HEK293 (cell line): ENCODE data around the gene SPEG.
A peak's percentile ranks its signal among the peaks of the same experiment; 100 is the strongest.

Source experiments
- GLIS2 ChIP-seq: fragments of 450-650 bp; formaldehyde crosslinking; IDR thresholded peaks from 2 replicates; pipeline ENCODE4 v1.5.1; 2016; ENCODE audit warnings: missing biosample characterization, missing genetic modification characterization
- HOXC10 ChIP-seq: sonication (generic); formaldehyde crosslinking; IDR thresholded peaks from 2 replicates; pipeline ENCODE4 v1.8.1; 2023; ENCODE audit warnings: mild to moderate bottlenecking, missing genetic modification reagents
- KLF16 ChIP-seq: fragments of 450-650 bp; formaldehyde crosslinking; IDR thresholded peaks from 2 replicates; pipeline ENCODE4 v1.5.1; 2017; ENCODE audit warnings: missing biosample characterization, missing genetic modification characterization
- KLF8 ChIP-seq: fragments of 450-650 bp; formaldehyde crosslinking; IDR thresholded peaks from 2 replicates; pipeline ENCODE4 v1.5.1; 2016; ENCODE audit warnings: missing biosample characterization, missing genetic modification characterization
- KLF9 ChIP-seq: fragments of 450-650 bp; formaldehyde crosslinking; IDR thresholded peaks from 2 replicates; pipeline ENCODE4 v1.5.1; 2016; ENCODE audit warnings: missing biosample characterization, missing genetic modification characterization, low read depth
- MYNN ChIP-seq: fragments of 450-650 bp; formaldehyde crosslinking; IDR thresholded peaks from 2 replicates; pipeline ENCODE4 v1.5.1; 2016; ENCODE audit warnings: missing biosample characterization, missing genetic modification characterization, borderline replicate concordance
- OSR2 ChIP-seq: fragments of 450-650 bp; formaldehyde crosslinking; IDR thresholded peaks from 2 replicates; pipeline ENCODE4 v1.5.1; 2016; ENCODE audit warnings: missing biosample characterization, missing genetic modification characterization
- PBX3 ChIP-seq: sonication (generic); formaldehyde crosslinking; IDR thresholded peaks from 2 replicates; pipeline ENCODE4 v1.8.1; 2022; ENCODE audit warnings: mild to moderate bottlenecking, moderate library complexity, missing genetic modification reagents
- REPIN1 ChIP-seq: fragments of 450-650 bp; formaldehyde crosslinking; IDR thresholded peaks from 2 replicates; pipeline ENCODE4 v1.5.1; 2017; ENCODE audit warnings: missing biosample characterization, missing genetic modification characterization, low read depth
- SCRT1 ChIP-seq: fragments of 450-650 bp; formaldehyde crosslinking; IDR thresholded peaks from 2 replicates; pipeline ENCODE4 v1.5.1; 2016; ENCODE audit warnings: missing biosample characterization, missing genetic modification characterization, borderline replicate concordance
- TRIM28 ChIP-seq: IDR thresholded peaks from 2 replicates; pipeline ENCODE4 v1.6.1; 2011; ENCODE audit warnings: low read length, control low read depth, borderline replicate concordance
- WT1 ChIP-seq: fragments of 450-650 bp; formaldehyde crosslinking; IDR thresholded peaks from 2 replicates; pipeline ENCODE4 v1.5.1; 2016; ENCODE audit warnings: missing biosample characterization, missing genetic modification characterization
- ZBTB1 ChIP-seq: fragments of 450-650 bp; formaldehyde crosslinking; IDR thresholded peaks from 2 replicates; pipeline ENCODE4 v1.5.1; 2016; ENCODE audit warnings: missing biosample characterization, missing genetic modification characterization
- ZBTB17 ChIP-seq: fragments of 450-650 bp; formaldehyde crosslinking; IDR thresholded peaks from 2 replicates; pipeline ENCODE4 v1.5.1; 2016; ENCODE audit warnings: missing biosample characterization, missing genetic modification characterization
- ZBTB26 ChIP-seq: fragments of 450-650 bp; formaldehyde crosslinking; optimal IDR thresholded peaks from 2 replicates; pipeline ENCODE3; 2016; ENCODE audit warnings: missing biosample characterization, mild to moderate bottlenecking, missing genetic modification characterization
- ZBTB7A ChIP-seq: fragments of 450-650 bp; formaldehyde crosslinking; IDR thresholded peaks from 2 replicates; pipeline ENCODE4 v1.5.1; 2016; ENCODE audit warnings: low read depth, missing biosample characterization, missing genetic modification characterization
- ZFP3 ChIP-seq: fragments of 450-650 bp; formaldehyde crosslinking; IDR thresholded peaks from 2 replicates; pipeline ENCODE4 v1.5.1; 2016; ENCODE audit warnings: low read depth, missing biosample characterization, missing genetic modification characterization
- ZNF223 ChIP-seq: fragments of 450-650 bp; formaldehyde crosslinking; IDR thresholded peaks from 2 replicates; pipeline ENCODE4 v1.5.1; 2016; ENCODE audit warnings: missing biosample characterization, missing genetic modification characterization
- ZNF274 ChIP-seq, 2 experiments: fragments of 200-500 bp in 1 of 2; fragments of 450-650 bp in 1 of 2; sonication (Bioruptor generic) in 1 of 2; formaldehyde crosslinking in 1 of 2; IDR thresholded peaks; 2 replicates each; pipeline versions ENCODE4 v1.5.1 to v1.6.1; 2014 to 2016; ENCODE audit warnings: borderline replicate concordance in 1 of 2, inconsistent platforms in 1 of 2, low read length in 1 of 2, missing biosample characterization in 1 of 2, missing genetic modification characterization in 1 of 2
- ZNF341 ChIP-seq: fragments of 450-650 bp; formaldehyde crosslinking; IDR thresholded peaks from 2 replicates; pipeline ENCODE4; 2016; ENCODE audit warnings: low read depth, missing biosample characterization, missing genetic modification characterization
- ZNF423 ChIP-seq: fragments of 450-650 bp; formaldehyde crosslinking; IDR thresholded peaks from 2 replicates; pipeline ENCODE4 v1.5.1; 2016; ENCODE audit warnings: missing biosample characterization, missing genetic modification characterization
- ZNF571 ChIP-seq: fragments of 450-650 bp; formaldehyde crosslinking; IDR thresholded peaks from 2 replicates; pipeline ENCODE4 v1.5.0; 2017; ENCODE audit warnings: missing biosample characterization, missing genetic modification characterization
- ZNF776 ChIP-seq: fragments of 450-650 bp; formaldehyde crosslinking; IDR thresholded peaks from 2 replicates; pipeline ENCODE4 v1.5.0; 2017; ENCODE audit warnings: missing biosample characterization, missing genetic modification characterization, borderline replicate concordance
- TF ChIP-seq, protein P1 (sequence below): fragments of 450-650 bp; IDR thresholded peaks from 2 replicates; pipeline ENCODE4 v1.5.1; 2018; ENCODE audit warnings: missing biosample characterization, missing genetic modification characterization
- TF ChIP-seq, protein P2 (sequence below): fragments of 450-650 bp; formaldehyde crosslinking; IDR thresholded peaks from 2 replicates; pipeline ENCODE4 v1.5.1; 2016; ENCODE audit warnings: missing biosample characterization, missing genetic modification characterization
- TF ChIP-seq, protein P3 (sequence below): IDR thresholded peaks from 2 replicates; pipeline ENCODE4 v1.6.1; 2011; ENCODE audit warnings: mild to moderate bottlenecking, low read depth, low read length, borderline replicate concordance
- TF ChIP-seq, protein P4 (sequence below): fragments of 450-650 bp; formaldehyde crosslinking; IDR thresholded peaks from 2 replicates; pipeline ENCODE4 v1.5.1; 2016; ENCODE audit warnings: missing biosample characterization, missing genetic modification characterization

SPEG gene

DNA sequence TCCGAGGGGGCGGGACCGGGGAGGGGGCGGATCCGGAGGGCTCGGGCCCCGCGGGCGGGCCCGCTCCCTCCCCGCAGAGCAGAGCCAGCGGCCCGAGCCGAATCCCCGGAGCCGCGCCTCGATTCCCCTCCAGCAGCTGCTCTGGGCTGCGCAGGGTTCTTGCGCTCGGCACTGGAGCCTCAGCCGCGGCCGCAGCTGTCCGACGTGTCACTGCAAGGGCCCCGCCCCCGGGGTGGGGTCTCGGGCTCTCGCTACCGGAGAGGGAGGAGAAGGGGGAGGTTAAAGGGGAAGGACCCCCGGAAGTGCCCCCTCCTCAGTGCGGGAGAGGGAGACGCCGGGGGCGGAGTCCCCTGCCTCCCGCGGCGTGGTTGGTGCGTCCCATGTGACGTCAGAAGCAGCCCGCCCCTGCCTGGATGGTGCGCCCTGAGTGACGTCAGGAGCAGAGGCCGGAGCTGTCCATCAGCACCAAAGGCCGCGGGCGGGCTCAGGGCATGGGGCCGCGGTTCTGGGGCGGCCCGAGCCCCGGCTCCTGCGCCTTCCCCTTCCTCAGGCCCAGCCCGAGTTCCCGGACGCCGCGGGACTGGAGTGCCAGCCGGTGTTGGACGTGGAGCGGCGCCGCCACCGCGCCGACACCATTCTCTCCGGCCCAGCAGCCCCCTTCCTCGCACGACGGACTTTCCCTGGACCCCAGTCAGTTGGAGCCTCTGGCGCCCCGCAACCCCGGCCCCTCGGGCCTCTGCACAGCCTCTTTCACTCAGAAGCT is 109.1 kb downstream of the SPEG start, which contains the start of the genes CHPF and TMEM198 (continued):
- TF ChIP-seq, protein P1, sequence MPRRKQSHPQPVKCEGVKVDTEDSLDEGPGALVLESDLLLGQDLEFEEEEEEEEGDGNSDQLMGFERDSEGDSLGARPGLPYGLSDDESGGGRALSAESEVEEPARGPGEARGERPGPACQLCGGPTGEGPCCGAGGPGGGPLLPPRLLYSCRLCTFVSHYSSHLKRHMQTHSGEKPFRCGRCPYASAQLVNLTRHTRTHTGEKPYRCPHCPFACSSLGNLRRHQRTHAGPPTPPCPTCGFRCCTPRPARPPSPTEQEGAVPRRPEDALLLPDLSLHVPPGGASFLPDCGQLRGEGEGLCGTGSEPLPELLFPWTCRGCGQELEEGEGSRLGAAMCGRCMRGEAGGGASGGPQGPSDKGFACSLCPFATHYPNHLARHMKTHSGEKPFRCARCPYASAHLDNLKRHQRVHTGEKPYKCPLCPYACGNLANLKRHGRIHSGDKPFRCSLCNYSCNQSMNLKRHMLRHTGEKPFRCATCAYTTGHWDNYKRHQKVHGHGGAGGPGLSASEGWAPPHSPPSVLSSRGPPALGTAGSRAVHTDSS (tag by site-specific recombination), result no peak
- TF ChIP-seq, protein P2, sequence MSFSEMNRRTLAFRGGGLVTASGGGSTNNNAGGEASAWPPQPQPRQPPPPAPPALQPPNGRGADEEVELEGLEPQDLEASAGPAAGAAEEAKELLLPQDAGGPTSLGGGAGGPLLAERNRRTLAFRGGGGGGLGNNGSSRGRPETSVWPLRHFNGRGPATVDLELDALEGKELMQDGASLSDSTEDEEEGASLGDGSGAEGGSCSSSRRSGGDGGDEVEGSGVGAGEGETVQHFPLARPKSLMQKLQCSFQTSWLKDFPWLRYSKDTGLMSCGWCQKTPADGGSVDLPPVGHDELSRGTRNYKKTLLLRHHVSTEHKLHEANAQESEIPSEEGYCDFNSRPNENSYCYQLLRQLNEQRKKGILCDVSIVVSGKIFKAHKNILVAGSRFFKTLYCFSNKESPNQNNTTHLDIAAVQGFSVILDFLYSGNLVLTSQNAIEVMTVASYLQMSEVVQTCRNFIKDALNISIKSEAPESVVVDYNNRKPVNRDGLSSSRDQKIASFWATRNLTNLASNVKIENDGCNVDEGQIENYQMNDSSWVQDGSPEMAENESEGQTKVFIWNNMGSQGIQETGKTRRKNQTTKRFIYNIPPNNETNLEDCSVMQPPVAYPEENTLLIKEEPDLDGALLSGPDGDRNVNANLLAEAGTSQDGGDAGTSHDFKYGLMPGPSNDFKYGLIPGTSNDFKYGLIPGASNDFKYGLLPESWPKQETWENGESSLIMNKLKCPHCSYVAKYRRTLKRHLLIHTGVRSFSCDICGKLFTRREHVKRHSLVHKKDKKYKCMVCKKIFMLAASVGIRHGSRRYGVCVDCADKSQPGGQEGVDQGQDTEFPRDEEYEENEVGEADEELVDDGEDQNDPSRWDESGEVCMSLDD (tag by site-specific recombination), result 0 out of 2 replicates have a peak, but pooled peaks have one; percentile 31
- TF ChIP-seq, protein P3, sequence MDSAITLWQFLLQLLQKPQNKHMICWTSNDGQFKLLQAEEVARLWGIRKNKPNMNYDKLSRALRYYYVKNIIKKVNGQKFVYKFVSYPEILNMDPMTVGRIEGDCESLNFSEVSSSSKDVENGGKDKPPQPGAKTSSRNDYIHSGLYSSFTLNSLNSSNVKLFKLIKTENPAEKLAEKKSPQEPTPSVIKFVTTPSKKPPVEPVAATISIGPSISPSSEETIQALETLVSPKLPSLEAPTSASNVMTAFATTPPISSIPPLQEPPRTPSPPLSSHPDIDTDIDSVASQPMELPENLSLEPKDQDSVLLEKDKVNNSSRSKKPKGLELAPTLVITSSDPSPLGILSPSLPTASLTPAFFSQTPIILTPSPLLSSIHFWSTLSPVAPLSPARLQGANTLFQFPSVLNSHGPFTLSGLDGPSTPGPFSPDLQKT, result peak; percentile 77; the same call in 1 of the 2 replicates
- TF ChIP-seq HOXC10 (CRISPR knock-in tag) (no peak), ZNF776 (tag by site-specific recombination) (no peak), WT1 (tag by site-specific recombination) (peak; percentile 53; the same call in 1 of the 2 replicates), KLF9 (peak; percentile 89), ZBTB7A (tag by site-specific recombination) (peak; percentile 97), ZBTB1 (tag by site-specific recombination) (no peak), ZNF274 (IDR thresholded peaks at IDR 0.05; ENCODE audit: low read length) (no peak), ZNF274 (tag by site-specific recombination; IDR thresholded peaks at IDR 0.05; ENCODE audit: borderline replicate concordance) (no peak), ZFP3 (tag by site-specific recombination) (no peak), REPIN1 (tag by site-specific recombination) (no peak), ZNF423 (tag by site-specific recombination) (peak; percentile 48; the same call in 1 of the 2 replicates), ZNF571 (tag by site-specific recombination) (no peak), ZBTB17 (tag by site-specific recombination) (peak; percentile 85), SCRT1 (tag by site-specific recombination) (no peak), OSR2 (tag by site-specific recombination) (peak; percentile 53; the same call in 1 of the 2 replicates), KLF8 (tag by site-specific recombination) (peak; percentile 88), ZBTB26 (peak; percentile 77), TRIM28 (no peak), ZNF223 (tag by site-specific recombination) (no peak), KLF16 (peak; percentile 82), ZNF341 (tag by site-specific recombination) (no peak), GLIS2 (tag by site-specific recombination) (peak; percentile 96), PBX3 (CRISPR knock-in tag) (peak; percentile 75; the same call in 1 of the 2 replicates), MYNN (tag by site-specific recombination) (no peak)
- TF ChIP-seq, protein P4, sequence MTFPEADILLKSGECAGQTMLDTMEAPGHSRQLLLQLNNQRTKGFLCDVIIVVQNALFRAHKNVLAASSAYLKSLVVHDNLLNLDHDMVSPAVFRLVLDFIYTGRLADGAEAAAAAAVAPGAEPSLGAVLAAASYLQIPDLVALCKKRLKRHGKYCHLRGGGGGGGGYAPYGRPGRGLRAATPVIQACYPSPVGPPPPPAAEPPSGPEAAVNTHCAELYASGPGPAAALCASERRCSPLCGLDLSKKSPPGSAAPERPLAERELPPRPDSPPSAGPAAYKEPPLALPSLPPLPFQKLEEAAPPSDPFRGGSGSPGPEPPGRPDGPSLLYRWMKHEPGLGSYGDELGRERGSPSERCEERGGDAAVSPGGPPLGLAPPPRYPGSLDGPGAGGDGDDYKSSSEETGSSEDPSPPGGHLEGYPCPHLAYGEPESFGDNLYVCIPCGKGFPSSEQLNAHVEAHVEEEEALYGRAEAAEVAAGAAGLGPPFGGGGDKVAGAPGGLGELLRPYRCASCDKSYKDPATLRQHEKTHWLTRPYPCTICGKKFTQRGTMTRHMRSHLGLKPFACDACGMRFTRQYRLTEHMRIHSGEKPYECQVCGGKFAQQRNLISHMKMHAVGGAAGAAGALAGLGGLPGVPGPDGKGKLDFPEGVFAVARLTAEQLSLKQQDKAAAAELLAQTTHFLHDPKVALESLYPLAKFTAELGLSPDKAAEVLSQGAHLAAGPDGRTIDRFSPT (tag by site-specific recombination), result peak; percentile 52; the same call in 1 of the 2 replicates
